ENCODE results near the gene HOXA10. TPM values are rescaled to one million over a fixed set of nuclear protein-coding genes. Genes with fewer than 3 reads are reported as not detected.

Gene HOXA10
- 1 to 10 TPM in 3 of 7 donors, under 1 TPM in 3, not detected in 1; 0.25 to 2.0 (median 0.91) TPM for total RNA-seq
- polyA plus RNA-seq = 1 to 10 TPM in 1 of 2 donors, under 1 TPM in 1; 0.34 to 2.8 TPM
- long read RNA-seq, donor 1, partial matches to known transcripts = 0 of 3 reads
- long read RNA-seq, donor 1, other reads (novel, unspliced or antisense) = 0 of 3 reads
- long read RNA-seq, donor 2, partial matches to known transcripts = 0 of 1 reads
- long read RNA-seq, donor 2, other reads (novel, unspliced or antisense) = 0 of 1 reads
- long read RNA-seq, donor 3, partial matches to known transcripts = 0 of 4 reads
- long read RNA-seq, donor 3, other reads (novel, unspliced or antisense) = 0 of 4 reads

- H3K4me1 ChIP-seq (ENCODE audit: insufficient read depth) = peaks cover 14% of the 10 kb centered on the region
- H3K27ac ChIP-seq = no peak within 1 kb of the TSS
- no peaks in the 10 kb centered on the region for H3K9me3 ChIP-seq
- H3K4me3 ChIP-seq = peak within 1 kb of the TSS; percentile 53
- no peak for TF ChIP-seq CTCF (IDR thresholded peaks at IDR 0.05)
- TF ChIP-seq EP300 (IDR thresholded peaks at IDR 0.05) = no peak
- TF ChIP-seq POLR2A (IDR thresholded peaks at IDR 0.05) = no peak
- WGBS, 3 donors = 5 to 13% (median 6%) methylated on average over 62 to 82 of the region's 82 CpGs
- DNase-seq = peak in 2 of 5 donors; percentile 19 to 36
- peaks cover 19% of the 10 kb centered on the region for H3K27me3 ChIP-seq
- intact Hi-C loops (cut with DNase I) = no loop called here
- no peaks in the 10 kb centered on the region for H3K36me3 ChIP-seq
These were observed at the start of gene HOXA10 for GRCh38 chr7:27173956-27174873. TSS of gene HOXA10 (minus strand) at chr7:27174320. CDS start at chr7:27174306, 14 bp downstream.

GRCh38 chr7:27221201-27221797, 47.2 kb upstream of the HOXA10 start:
- DNase-seq = no peak
- Histone ChIP-seq H3K27ac (no peak overlapping the region), H3K9me3 (no peaks in the 10 kb centered on the region), H3K36me3 (no peaks in the 10 kb centered on the region), H3K4me3 (no peak overlapping the region), H3K27me3 (no peaks in the 10 kb centered on the region), H3K4me1 (ENCODE audit: insufficient read depth) (no peaks in the 10 kb centered on the region)
- TF ChIP-seq EP300 (IDR thresholded peaks at IDR 0.05) = no peak
- TF ChIP-seq CTCF (IDR thresholded peaks at IDR 0.05) = no peak
- no peak for TF ChIP-seq POLR2A (IDR thresholded peaks at IDR 0.05)
- intact Hi-C loops (cut with DNase I) = no loop called here
- WGBS, 3 donors = 95 to 96% (median 95%) methylated on average over 3 of the region's 3 CpGs

- 21 to 28% (median 25%) methylated on average over 20 to 45 of the region's 45 CpGs for WGBS, 3 donors
- Histone ChIP-seq H3K9me3 (no peaks in the 10 kb centered on the region), H3K27me3 (no peaks in the 10 kb centered on the region), H3K36me3 (no peaks in the 10 kb centered on the region), H3K4me3 (no peak overlapping the region), H3K27ac (no peak overlapping the region), H3K4me1 (ENCODE audit: insufficient read depth) (no peaks in the 10 kb centered on the region)
- no peak for DNase-seq
- intact Hi-C loops (cut with DNase I) = no loop called here
- TF ChIP-seq POLR2A (IDR thresholded peaks at IDR 0.05) = no peak
- TF ChIP-seq EP300 (IDR thresholded peaks at IDR 0.05) = no peak
- no peak for TF ChIP-seq CTCF (IDR thresholded peaks at IDR 0.05)
These were observed 46.4 kb upstream of the HOXA10 start for GRCh38 chr7:27220440-27220955.

GRCh38 chr7:27219821-27220220, 45.7 kb upstream of the HOXA10 start:
- Histone ChIP-seq H3K4me3 (no peak overlapping the region), H3K27me3 (no peaks in the 10 kb centered on the region), H3K27ac (no peak overlapping the region), H3K4me1 (ENCODE audit: insufficient read depth) (no peaks in the 10 kb centered on the region), H3K9me3 (no peaks in the 10 kb centered on the region), H3K36me3 (no peaks in the 10 kb centered on the region)
- no peak for TF ChIP-seq EP300 (IDR thresholded peaks at IDR 0.05)
- no peak for TF ChIP-seq POLR2A (IDR thresholded peaks at IDR 0.05)
- TF ChIP-seq CTCF (IDR thresholded peaks at IDR 0.05) = no peak
- DNase-seq = no peak
- 81 to 85% (median 82%) methylated on average over 4 of the region's 4 CpGs for WGBS, 3 donors
- intact Hi-C loops (cut with DNase I) = loop anchor here in 1 of 4 donors (10.0 kb wide), 1 partner anchor 355 kb away; no protein-coding TSS in a partner anchor
